SK-N-MC (cell line): Measurements from ENCODE around the gene NUDT3.

ENCODE experiments used
- EZH2 ChIP-seq: fragments of 200-600 bp; sonication (generic); IDR thresholded peaks from one replicate; pipeline ENCODE4 v1.6.1; 2017; ENCODE audit warnings: antibody characterized with exemption
- POLR2AphosphoS5 ChIP-seq: IDR thresholded peaks from 2 replicates; pipeline ENCODE4 v1.6.1; 2012; ENCODE audit warnings: mild to moderate bottlenecking, low read depth, low read length, borderline replicate concordance

DNA sequence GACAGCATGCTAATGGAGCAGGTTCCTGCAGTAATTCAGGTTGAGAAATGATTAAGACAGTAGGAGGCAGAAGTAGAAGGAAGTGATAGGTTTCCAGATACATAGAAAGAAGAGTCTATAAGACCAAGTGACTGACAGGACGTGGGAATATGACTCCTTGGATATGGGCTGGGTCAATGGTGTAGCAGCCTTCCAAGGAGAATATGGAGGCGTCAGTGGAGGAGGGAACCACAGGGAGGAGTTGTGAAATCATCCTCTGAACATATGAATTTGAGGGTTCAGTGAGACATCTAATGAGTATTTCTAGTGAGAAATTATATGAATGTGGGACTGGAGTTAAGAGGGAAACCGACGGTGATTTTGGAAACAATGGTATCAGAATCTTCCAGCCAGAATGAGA, 43.3 kb downstream of the NUDT3 start:
- TF ChIP-seq EZH2 (no peak), POLR2AphosphoS5 (no peak)
